GM19193 (cell line): Measurements from ENCODE around the gene ITGA7.

Experiments used
- POLR2A ChIP-seq: IDR thresholded peaks from 4 replicates; pipeline ENCODE4 v1.6.1; 2011; ENCODE audit not compliant: insufficient read depth, insufficient read length; ENCODE audit errors: extremely low read depth

The ITGA7 gene

GRCh38 chr12:55636853-55637252 lies 70.9 kb downstream of the ITGA7 start, which contains the start of gene OR10P1:
TSS of gene OR10P1 (plus strand) at chr12:55636892. CDS start at chr12:55636892, 0 bp downstream.
- TF ChIP-seq POLR2A, result no peak

DNA sequence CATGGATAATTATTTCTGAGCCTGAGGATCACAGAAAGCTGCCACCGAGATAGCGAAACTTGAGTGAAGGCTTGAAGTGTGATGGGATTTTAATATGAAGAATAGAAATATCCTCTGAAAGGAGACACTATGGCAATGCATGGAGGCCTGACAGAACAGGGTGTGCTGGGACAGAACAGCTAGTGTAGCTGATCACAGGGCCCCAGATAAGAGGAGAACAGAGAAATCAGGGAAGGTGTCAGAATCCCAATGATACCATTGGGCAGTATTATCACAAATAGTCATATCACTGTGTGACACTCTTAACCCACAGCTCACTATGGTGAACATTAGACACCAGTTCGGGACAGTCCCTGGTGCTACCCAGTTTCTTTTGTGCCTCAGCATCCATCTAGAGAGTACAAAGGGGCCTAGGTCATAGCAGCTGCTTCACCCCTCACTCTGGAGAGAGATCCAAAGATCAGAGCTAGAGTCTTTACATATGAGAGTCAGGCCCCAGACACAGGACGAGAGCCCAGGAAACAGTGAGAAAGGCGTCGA lies 71.5 kb downstream of the ITGA7 start:
- no peak for TF ChIP-seq POLR2A
